Right renal pelvis (tissue), 4 donors: Measurements from ENCODE around the gene ESYT3. TPM values are rescaled to one million over a fixed set of nuclear protein-coding genes. Genes with fewer than 3 reads are reported as not detected.
"Not testable (repeated sequence)": the region's sequence is repeated elsewhere in the genome, so short reads cannot be mapped to it uniquely, and the experiment has no call there.

Experiments used
- DNase-seq, 4 donors: peaks; one replicate each; pipeline ENCODE4 v3.0.0-alpha.2; 2013; ENCODE audit warnings: low read depth in 4 of 4, low spot score in 3 of 4, missing footprints in 1 of 4
- polyA plus RNA-seq, 4 donors: library from polyadenylated mRNA; unstranded; fragments of 120-200 nt; gene quantifications; one replicate each; pipeline ENCODE4 v1.2.1, GENCODE V29; 2013; ENCODE audit not compliant: insufficient read length in 4 of 4

The ESYT3 gene
- polyA plus RNA-seq, 4 donors: 1.1 to 1.2 (median 1.1) TPM

DNA sequence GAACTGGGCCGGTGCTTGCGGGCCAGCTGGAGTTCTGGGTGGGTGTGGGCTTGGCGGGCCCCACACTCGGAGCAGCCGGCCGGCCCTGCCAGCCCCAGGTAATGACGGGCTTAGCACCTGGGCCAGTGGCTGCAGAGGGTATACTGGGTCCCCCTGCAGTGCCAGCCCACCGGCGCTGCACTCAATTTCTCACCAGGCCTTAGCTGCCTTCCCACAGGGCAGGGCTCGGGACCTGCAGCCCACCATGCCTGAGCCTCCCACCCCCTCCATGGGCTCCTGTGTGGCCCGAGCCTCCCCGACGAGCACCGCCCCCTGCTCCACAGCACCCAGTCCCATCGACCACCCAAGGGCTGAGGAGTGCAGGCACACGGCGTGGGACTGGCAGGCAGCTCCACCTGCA, 50.3 kb downstream of the ESYT3 start:
- not testable (repeated sequence) for DNase-seq

DNA sequence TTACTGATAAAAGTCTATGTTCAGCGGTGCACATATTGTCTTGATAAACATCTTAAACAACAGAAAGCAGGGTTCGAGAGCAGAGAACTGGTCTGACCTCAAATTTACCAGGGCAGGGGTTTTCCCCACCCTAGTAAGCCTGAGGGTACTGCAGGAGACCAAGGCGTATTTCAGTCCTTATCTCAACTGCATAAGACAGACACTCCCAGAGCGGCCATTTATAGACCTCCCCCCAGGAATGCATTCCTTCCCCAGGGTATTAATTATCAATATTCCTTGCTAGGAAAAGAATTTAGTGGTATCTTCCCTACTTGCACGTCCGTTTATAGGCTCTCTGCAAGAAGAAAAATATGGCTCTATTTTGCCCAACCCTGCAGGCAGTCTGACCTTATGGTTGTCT, 52.2 kb downstream of the ESYT3 start:
- DNase-seq: not testable (repeated sequence)

DNA sequence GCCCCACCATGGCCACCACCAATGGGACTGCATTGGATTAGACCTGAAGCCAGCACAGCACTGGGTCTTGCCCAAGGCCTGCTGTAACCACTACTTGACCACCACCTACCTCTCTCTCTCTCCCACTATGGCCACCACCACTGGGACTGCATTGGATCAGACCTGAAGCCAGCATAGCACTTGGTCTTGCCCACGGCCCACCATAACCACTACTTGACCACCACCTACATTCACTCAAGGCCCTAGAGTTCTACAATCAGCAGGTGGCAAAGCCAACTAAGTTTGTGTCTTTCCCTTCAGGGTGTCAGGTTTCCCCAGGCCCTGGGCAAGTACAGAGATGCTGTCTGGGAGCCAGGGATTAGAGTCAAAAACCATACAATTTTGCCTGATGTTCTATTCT, 57.6 kb downstream of the ESYT3 start:
- no peak for DNase-seq

DNA sequence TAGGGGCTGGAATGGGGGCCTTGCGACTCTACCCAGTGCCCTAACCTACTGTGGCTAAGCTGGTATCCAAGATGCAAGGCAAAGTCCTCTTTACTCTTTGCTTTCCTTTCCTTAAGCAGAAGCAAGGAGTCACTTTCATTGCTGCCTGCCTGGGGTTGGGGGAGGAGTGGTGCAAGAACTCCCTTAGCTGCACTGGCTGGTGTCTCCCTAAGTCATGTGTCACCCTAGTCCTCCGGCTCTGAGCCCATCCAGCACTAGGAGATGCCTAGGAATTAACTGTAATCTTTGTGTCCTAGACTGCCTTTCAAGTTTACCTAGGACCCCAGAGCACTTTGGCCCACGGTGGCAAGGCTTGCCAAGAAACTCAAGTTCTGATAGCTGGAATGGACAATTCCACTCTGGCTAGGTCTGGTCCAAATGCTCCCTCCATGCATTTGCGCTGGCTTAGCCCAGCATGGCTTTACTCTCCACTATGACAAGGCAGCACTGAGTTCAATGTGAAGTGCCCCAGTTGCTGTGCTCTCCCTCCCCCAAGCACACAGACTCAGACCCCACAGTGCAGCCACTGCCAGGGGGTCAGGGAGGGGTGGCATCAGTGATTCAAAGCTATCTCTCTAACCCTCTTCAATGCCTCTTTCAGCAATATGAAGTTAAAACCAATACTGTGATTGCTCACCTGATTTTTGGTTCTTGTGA, 58.7 kb downstream of the ESYT3 start:
- no peak for DNase-seq

DNA sequence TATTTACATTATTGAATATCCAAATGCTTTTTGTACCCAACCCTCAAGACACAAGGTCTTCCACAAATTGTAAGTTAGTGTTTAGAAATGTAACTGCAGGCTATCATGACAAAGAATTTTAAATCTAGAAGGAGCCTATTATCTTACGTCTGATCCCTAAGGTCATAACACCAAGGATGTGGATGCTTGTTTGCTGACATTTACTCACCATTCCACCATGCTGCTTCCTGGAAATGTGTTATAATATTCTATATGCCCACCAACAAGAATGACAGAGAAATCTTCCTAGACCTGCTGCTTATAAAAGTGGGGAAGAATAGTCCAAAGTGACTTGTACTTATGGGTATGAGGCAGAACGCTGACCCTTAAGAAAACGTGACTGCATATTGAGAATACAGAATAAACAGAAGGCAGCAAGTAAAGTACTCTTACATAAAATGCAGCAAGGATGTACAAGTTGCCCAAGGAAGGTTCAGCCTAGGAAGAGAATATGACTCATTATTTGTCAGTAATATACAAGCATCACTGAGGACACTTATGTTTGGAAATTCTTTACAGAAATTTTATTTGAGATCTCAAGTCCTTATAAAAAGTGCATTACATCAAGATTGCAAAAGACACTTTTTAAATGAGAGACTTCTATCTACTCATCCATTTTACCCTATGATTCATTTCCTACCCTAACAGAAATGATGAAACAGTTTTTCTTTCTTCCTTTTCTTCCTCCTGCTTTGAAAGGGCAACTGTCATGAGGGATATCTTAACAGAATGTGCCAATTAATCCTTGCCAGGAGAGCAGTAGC, 59.6 kb downstream of the ESYT3 start:
- no peak for DNase-seq

- no peak for DNase-seq
Measured at GRCh38 chr3:138494607-138494929, 60.2 kb downstream of the ESYT3 start.

GRCh38 chr3:138495638-138496037, 61.2 kb downstream of the ESYT3 start:
- DNase-seq: not testable (repeated sequence)

- no peak for DNase-seq
Measured at GRCh38 chr3:138496436-138496835, 62.0 kb downstream of the ESYT3 start.

DNA sequence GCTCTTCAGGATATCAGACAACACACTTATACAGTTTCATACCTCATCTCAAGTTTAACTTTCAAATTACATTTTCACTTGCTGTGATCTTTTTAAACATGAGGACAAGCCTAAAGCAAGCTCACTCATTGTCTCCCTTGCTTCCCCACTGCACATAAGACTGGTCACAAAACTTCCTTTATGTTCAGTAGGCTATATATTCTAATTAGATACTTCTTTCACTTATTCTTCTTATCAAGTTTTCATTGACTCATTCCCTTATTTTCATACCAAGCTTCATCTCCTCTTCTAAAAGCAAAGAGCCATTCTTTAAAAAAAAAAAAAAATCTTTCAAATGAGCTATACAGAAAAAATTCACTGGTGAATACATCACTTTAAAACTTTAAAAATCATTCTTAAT, 62.6 kb downstream of the ESYT3 start:
- no peak for DNase-seq

DNA sequence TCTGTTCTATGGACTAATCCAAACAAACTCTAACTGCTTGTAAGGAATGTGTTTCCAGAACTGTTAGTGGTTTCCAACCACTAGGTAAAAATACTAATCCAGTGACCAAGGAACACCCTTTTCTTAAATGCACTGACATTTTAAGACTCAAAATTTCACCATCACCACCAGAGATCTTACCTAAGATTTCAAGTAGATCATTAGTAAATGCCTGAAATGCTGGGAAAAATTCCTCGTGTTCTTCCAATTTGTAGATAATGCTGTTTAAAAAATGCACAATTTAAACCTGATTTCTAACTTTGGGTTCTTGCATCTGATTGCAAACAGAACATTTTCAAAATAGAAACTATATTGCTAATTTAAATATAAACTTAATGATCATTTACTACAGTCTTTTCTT, 63.4 kb downstream of the ESYT3 start:
- DNase-seq: no peak

- no peak for DNase-seq
Measured at GRCh38 chr3:138498991-138499390, 64.6 kb downstream of the ESYT3 start.

DNA sequence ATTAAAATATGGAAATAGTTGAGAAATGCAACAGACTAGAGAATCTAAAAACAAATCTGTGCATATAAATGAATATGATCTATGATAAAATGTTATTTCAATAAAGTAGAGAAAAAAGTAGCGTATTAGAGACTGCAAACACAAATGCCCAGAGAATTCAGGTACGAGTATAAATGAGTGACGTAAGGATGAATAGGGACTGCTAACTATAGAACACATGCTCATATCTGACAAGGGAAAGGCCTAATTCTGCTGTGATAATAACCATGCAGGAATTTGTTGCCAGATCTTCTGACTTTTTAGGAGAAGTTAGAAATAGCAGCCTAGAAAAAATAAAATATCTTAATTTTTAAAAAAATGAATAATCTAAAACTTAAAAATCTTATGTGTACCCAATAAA, 73.1 kb downstream of the ESYT3 start:
- DNase-seq: no peak

GRCh38 chr3:138509586-138509985, 75.2 kb downstream of the ESYT3 start:
- no peak for DNase-seq

DNA sequence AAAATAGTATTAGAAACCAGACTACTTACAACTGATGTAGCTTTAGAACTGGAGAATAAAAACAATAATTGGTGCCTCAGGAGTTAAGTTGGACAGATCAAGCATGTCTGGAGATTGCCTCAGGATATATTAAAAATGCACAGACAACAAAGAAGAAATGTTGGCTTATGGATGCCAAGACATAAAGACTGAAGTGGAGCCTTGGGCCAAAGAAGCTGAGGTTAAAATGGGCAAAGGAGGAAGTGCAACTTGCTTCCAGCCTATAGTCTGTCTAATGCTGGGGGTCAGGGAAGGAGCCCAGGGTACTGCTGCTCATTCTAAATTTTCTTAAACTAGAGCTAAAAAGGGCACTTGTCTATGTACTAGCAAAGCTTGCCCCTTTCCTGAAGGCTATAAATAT, 77.5 kb downstream of the ESYT3 start:
- DNase-seq: no peak

DNA sequence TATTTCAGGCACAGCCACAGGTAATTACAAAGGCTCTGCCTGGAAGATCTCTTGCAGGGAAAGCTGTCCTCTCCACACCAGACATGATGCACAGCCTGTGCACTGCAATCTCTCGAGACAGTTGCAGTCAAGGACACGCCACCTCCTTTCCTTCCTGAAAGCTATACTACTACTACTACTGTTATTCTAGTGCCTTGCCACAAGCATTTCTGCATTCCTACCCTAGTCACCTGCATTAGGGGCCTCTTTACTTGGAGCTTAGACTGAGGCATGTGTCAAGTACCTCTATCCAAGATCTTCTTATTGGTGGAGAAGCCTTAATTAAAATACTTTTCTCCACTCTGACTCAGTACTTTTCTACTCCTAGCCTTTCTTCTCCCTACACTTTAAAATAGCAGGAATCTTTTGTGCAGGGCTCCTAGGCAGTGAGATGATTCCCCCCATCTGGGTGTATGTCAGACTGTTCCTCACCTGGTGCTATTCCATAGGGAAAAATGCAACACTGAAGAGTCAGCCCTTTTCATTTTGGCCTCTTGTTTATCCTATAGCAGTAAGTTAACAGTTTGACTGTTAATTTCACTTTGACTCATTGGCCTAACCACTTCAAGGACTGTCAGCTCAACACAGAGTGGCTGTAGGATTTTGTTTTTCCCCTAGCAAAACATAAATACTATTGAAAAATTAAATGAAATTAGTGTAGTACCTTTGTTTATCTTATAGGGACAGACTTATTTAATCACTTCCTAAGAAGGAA, 78.9 kb downstream of the ESYT3 start:
- DNase-seq: no peak

GRCh38 chr3:138521445-138521844, 87.0 kb downstream of the ESYT3 start:
- not testable (repeated sequence) for DNase-seq

Other genes with a start within 250 kb of the ESYT3 start
- 10 to 100 TPM; 41.9 to 51.1 (median 48.6) TPM for gene ARMC8, start 247.3 kb upstream of the ESYT3 start, polyA plus RNA-seq
- gene NME9, start 104.8 kb upstream of the ESYT3 start, polyA plus RNA-seq: 1 to 10 TPM; 2.0 to 3.1 (median 2.1) TPM
- gene MRAS, start 86.0 kb upstream of the ESYT3 start, polyA plus RNA-seq: 10 to 100 TPM; 30.7 to 32.1 (median 31.5) TPM
- 10 to 100 TPM; 34.0 to 43.4 (median 39.9) TPM for gene CEP70, start 159.6 kb downstream of the ESYT3 start, polyA plus RNA-seq
- 10 to 100 TPM; 25.2 to 38.1 (median 34.5) TPM for gene FAIM, start 174.2 kb downstream of the ESYT3 start, polyA plus RNA-seq